Measurements from ENCODE around the gene EPHA6.

EPHA6 gene

GRCh38 chr3:97665896-97666295, 851.5 kb downstream of the EPHA6 start:
- no peak overlapping the region for H3K4me3 ChIP-seq (ENCODE audit: low read depth, low read length)
- TF ChIP-seq, protein P1, sequence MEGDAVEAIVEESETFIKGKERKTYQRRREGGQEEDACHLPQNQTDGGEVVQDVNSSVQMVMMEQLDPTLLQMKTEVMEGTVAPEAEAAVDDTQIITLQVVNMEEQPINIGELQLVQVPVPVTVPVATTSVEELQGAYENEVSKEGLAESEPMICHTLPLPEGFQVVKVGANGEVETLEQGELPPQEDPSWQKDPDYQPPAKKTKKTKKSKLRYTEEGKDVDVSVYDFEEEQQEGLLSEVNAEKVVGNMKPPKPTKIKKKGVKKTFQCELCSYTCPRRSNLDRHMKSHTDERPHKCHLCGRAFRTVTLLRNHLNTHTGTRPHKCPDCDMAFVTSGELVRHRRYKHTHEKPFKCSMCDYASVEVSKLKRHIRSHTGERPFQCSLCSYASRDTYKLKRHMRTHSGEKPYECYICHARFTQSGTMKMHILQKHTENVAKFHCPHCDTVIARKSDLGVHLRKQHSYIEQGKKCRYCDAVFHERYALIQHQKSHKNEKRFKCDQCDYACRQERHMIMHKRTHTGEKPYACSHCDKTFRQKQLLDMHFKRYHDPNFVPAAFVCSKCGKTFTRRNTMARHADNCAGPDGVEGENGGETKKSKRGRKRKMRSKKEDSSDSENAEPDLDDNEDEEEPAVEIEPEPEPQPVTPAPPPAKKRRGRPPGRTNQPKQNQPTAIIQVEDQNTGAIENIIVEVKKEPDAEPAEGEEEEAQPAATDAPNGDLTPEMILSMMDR (IDR thresholded peaks at IDR 0.05; ENCODE audit: control insufficient read depth, extremely low read depth, insufficient read depth), result no peak
- DNase-seq (ENCODE audit: low read depth), result no peak

DNA sequence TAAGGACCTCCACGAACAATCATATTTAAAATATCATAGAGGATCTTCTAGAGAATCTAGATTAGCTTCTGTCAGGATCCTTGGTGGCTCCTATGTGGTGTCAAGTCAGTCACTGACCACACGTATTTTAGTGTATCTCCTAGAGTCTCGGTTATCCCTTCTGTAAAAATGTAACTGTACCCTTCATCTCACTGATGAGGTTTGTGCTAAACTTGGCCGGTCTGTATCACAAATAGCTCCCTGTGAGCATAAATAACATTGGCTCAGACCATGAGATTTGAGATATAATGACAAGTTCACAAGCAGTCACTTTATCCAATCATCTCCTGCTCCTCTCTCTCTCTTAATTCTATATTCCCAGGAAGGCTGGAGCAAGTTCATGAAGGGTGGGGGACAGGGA, 856.6 kb downstream of the EPHA6 start:
- TF ChIP-seq, protein P1 (IDR thresholded peaks at IDR 0.05; ENCODE audit: control insufficient read depth, extremely low read depth, insufficient read depth), result no peak
- DNase-seq (ENCODE audit: low read depth), result no peak

GRCh38 chr3:97673357-97673997, 859.1 kb downstream of the EPHA6 start:
- no peak for DNase-seq (ENCODE audit: low read depth)
- no peak overlapping the region for H3K4me3 ChIP-seq (ENCODE audit: low read depth, low read length)
- TF ChIP-seq, protein P1 (IDR thresholded peaks at IDR 0.05; ENCODE audit: control insufficient read depth, extremely low read depth, insufficient read depth), result no peak

More for the DNA sequence above, 856.6 kb downstream of the EPHA6 start:
- no peak overlapping the region for H3K4me3 ChIP-seq (ENCODE audit: low read depth, low read length)

GRCh38 chr3:97674461-97674860, 860.1 kb downstream of the EPHA6 start:
- TF ChIP-seq, protein P1 (IDR thresholded peaks at IDR 0.05; ENCODE audit: control insufficient read depth, extremely low read depth, insufficient read depth), result no peak
- no peak overlapping the region for H3K4me3 ChIP-seq (ENCODE audit: low read depth, low read length)
- no peak for DNase-seq (ENCODE audit: low read depth)

DNA sequence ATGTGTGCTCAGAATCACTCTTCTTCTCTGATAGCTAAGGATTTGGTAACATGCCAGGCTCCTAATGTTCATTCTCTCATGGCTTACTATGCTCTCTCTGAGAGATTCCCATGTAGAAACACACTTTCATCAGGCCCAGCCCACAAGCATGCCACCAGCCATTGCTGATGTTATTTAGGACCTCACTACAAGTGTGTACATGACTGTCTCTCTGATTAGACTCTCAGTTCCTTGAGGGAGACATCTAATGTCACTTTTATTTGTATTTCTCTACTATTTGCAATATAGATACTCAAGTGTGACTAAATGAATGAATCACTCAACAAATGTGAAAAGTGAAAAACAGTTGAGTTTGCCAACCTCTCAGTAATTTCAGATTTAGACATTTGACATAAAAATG, 865.8 kb downstream of the EPHA6 start:
- H3K4me3 ChIP-seq (ENCODE audit: low read depth, low read length), result no peak overlapping the region
- no peak for DNase-seq (ENCODE audit: low read depth)
- TF ChIP-seq, protein P1 (IDR thresholded peaks at IDR 0.05; ENCODE audit: control insufficient read depth, extremely low read depth, insufficient read depth), result no peak

- TF ChIP-seq, protein P1 (IDR thresholded peaks at IDR 0.05; ENCODE audit: control insufficient read depth, extremely low read depth, insufficient read depth), result no peak
- no peak for DNase-seq (ENCODE audit: low read depth)
- no peak overlapping the region for H3K4me3 ChIP-seq (ENCODE audit: low read depth, low read length)
Measured at GRCh38 chr3:97680696-97681095, 866.3 kb downstream of the EPHA6 start.

- no peak overlapping the region for H3K4me3 ChIP-seq (ENCODE audit: low read depth, low read length)
- TF ChIP-seq, protein P1 (IDR thresholded peaks at IDR 0.05; ENCODE audit: control insufficient read depth, extremely low read depth, insufficient read depth), result no peak
- DNase-seq (ENCODE audit: low read depth), result no peak
Measured at GRCh38 chr3:97684490-97684889, 870.1 kb downstream of the EPHA6 start.

Measured in LNCaP clone FGC (cell line).